Endothelial cell of hepatic sinusoid (primary cell): Measurements from ENCODE around the gene FNIP1.
"Not testable (repeated sequence)": the region's sequence is repeated elsewhere in the genome, so short reads cannot be mapped to it uniquely, and the experiment has no call there.

Source experiments
- in situ Hi-C: cut with HindIII; loops from 2 replicates; pipeline ENCODE4 v1.10.0; 2017; ENCODE audit warnings: low sequenced_read_pairs

The FNIP1 gene

GRCh38 chr5:131787736-131788135 lies 9.1 kb downstream of the FNIP1 start:
- in situ Hi-C loops, result no loop called here

- in situ Hi-C loops, result no loop called here
Observed at GRCh38 chr5:131786900-131787692, 9.7 kb downstream of the FNIP1 start.

- in situ Hi-C loops, result no loop called here
Observed at GRCh38 chr5:131786036-131786435, 10.8 kb downstream of the FNIP1 start.

- in situ Hi-C loops, result no loop called here
Observed at GRCh38 chr5:131783874-131784273, 12.9 kb downstream of the FNIP1 start.

- in situ Hi-C loops, result no loop called here
Observed at GRCh38 chr5:131783357-131783756, 13.5 kb downstream of the FNIP1 start.

- in situ Hi-C loops, result no loop called here
Observed at GRCh38 chr5:131782717-131783116, 14.1 kb downstream of the FNIP1 start.

- in situ Hi-C loops, result not testable (repeated sequence)
Observed at GRCh38 chr5:131778141-131778540, 18.7 kb downstream of the FNIP1 start.

- in situ Hi-C loops, result no loop called here
Observed at GRCh38 chr5:131776450-131776849, 20.4 kb downstream of the FNIP1 start.

- in situ Hi-C loops, result loop anchor here (5.0 kb wide), 1 partner anchor 38 kb away; no protein-coding TSS in a partner anchor
Observed at GRCh38 chr5:131774652-131775367, 22.0 kb downstream of the FNIP1 start.

- in situ Hi-C loops, result loop anchor here (5.0 kb wide), 1 partner anchor 37 kb away; no protein-coding TSS in a partner anchor
Observed at GRCh38 chr5:131773805-131774204, 23.0 kb downstream of the FNIP1 start.

GRCh38 chr5:131771692-131772091 lies 25.1 kb downstream of the FNIP1 start:
- in situ Hi-C loops, result loop anchor here (5.0 kb wide), 1 partner anchor 34 kb away; no protein-coding TSS in a partner anchor

- in situ Hi-C loops, result loop anchor here (5.0 kb wide), 1 partner anchor 33 kb away; no protein-coding TSS in a partner anchor
Observed at GRCh38 chr5:131769961-131770360, 26.9 kb downstream of the FNIP1 start.

- in situ Hi-C loops, result no loop called here
Observed at GRCh38 chr5:131769336-131769735, 27.5 kb downstream of the FNIP1 start.

GRCh38 chr5:131767891-131768290 lies 28.9 kb downstream of the FNIP1 start:
- in situ Hi-C loops, result no loop called here

- in situ Hi-C loops, result no loop called here
Observed at GRCh38 chr5:131766689-131767088, 30.1 kb downstream of the FNIP1 start.

- in situ Hi-C loops, result no loop called here
Observed at GRCh38 chr5:131765261-131765660, 31.6 kb downstream of the FNIP1 start.

- in situ Hi-C loops, result no loop called here
Observed at GRCh38 chr5:131763968-131764367, 32.8 kb downstream of the FNIP1 start.

- in situ Hi-C loops, result no loop called here
Observed at GRCh38 chr5:131760793-131761192, 36.0 kb downstream of the FNIP1 start.

- in situ Hi-C loops, result no loop called here
Observed at GRCh38 chr5:131759704-131760103, 37.1 kb downstream of the FNIP1 start.

- in situ Hi-C loops, result no loop called here
Observed at GRCh38 chr5:131758520-131758900, 38.3 kb downstream of the FNIP1 start.

GRCh38 chr5:131757830-131758519 lies 38.8 kb downstream of the FNIP1 start:
- in situ Hi-C loops, result no loop called here
